CD8-positive, alpha-beta memory T cell (primary cell): ENCODE measurements around the gene PSME3IP1. TPM values are rescaled to one million over a fixed set of nuclear protein-coding genes. Genes with fewer than 3 reads are reported as not detected.
A peak's percentile ranks its signal among the peaks of the same experiment; 100 is the strongest.

Source experiments
- CTCF ChIA-PET: fragments of 350-600 bp; sonication (Branson Sonifier 250); formaldehyde crosslinking; loops from one replicate; lab custom pipeline; 2021; ENCODE audit warnings: antibody characterized with exemption; lab: Charles Lee
- POLR2A ChIA-PET: fragments of 350-600 bp; sonication (Branson Sonifier 250); formaldehyde crosslinking; loops from one replicate; lab custom pipeline; 2021; ENCODE audit warnings: antibody characterized with exemption; lab: Charles Lee
- DNase-seq, 5 donors: peaks; one replicate each; pipeline versions ENCODE4 v3.0.0 to v3.0.0-alpha.2; 2020 to 2022; ENCODE audit warnings: mixed read lengths in 1 of 5
- H3K27ac ChIP-seq: one replicate; pipeline ENCODE4 v1.7.0; 2013; ENCODE audit warnings: low read depth, mild to moderate bottlenecking, low read length, moderate library complexity
- H3K27me3 ChIP-seq: 2 replicates; pipeline ENCODE4 v1.7.0; 2013; ENCODE audit warnings: low read length, mild to moderate bottlenecking; ENCODE audit not compliant: insufficient read depth, poor library complexity, severe bottlenecking
- H3K36me3 ChIP-seq: 2 replicates; pipeline ENCODE4 v1.7.0; 2013; ENCODE audit warnings: mild to moderate bottlenecking, low read length, moderate library complexity; ENCODE audit not compliant: insufficient read depth
- H3K4me1 ChIP-seq: 2 replicates; pipeline ENCODE4 v1.7.0; 2013; ENCODE audit warnings: mild to moderate bottlenecking, low read length, moderate library complexity; ENCODE audit not compliant: insufficient read depth
- H3K4me3 ChIP-seq: 2 replicates; pipeline ENCODE4 v1.7.0; 2013; ENCODE audit warnings: mild to moderate bottlenecking, low read length
- H3K9me3 ChIP-seq: 2 replicates; pipeline ENCODE4 v1.7.0; 2013; ENCODE audit warnings: mild to moderate bottlenecking, low read length
- H3K27ac Mint-ChIP-seq, 8 donors: one replicate each; pipeline ENCODE4 v1.8.0; 2020 to 2021; ENCODE audit warnings: mixed read lengths in 8 of 8, mild to moderate bottlenecking in 6 of 8, inconsistent platforms in 3 of 8, moderate library complexity in 3 of 8
- H3K27me3 Mint-ChIP-seq, 2 donors: one replicate each; pipeline ENCODE4 v1.8.0; 2020 to 2021; ENCODE audit warnings: mixed read lengths in 2 of 2, mild to moderate bottlenecking in 1 of 2, moderate library complexity in 1 of 2
- H3K36me3 Mint-ChIP-seq, 3 donors: one replicate each; pipeline ENCODE4 v1.8.0; 2020 to 2021; ENCODE audit warnings: mixed read lengths in 3 of 3, inconsistent platforms in 1 of 3, mild to moderate bottlenecking in 1 of 3
- H3K4me1 Mint-ChIP-seq, 3 donors: one replicate each; pipeline ENCODE4 v1.8.0; 2020 to 2021; ENCODE audit warnings: mixed read lengths in 3 of 3, inconsistent platforms in 1 of 3, mild to moderate bottlenecking in 1 of 3
- H3K4me3 Mint-ChIP-seq, 7 donors: one replicate each; pipeline ENCODE4 v1.8.0; 2020 to 2021; ENCODE audit warnings: mixed read lengths in 7 of 7, mild to moderate bottlenecking in 6 of 7, moderate library complexity in 4 of 7, inconsistent platforms in 2 of 7
- H3K9me3 Mint-ChIP-seq, 5 donors: one replicate each; pipeline ENCODE4 v1.8.0; 2020 to 2022; ENCODE audit warnings: mixed read lengths in 5 of 5, mild to moderate bottlenecking in 3 of 5, moderate library complexity in 2 of 5, inconsistent platforms in 1 of 5
- polyA plus RNA-seq: library from polyadenylated mRNA; unstranded; fragments of 300-500 nt; fragmentation: Illumina TruSeq; gene quantifications from one replicate; pipeline ENCODE4 v1.2.3, GENCODE V29; 2021
- total RNA-seq, 2 experiments: library from RNA; stranded (reverse); gene quantifications; one replicate each; pipeline ENCODE4 v1.2.3, GENCODE V29; 2021

Gene PSME3IP1
- total and polyA plus RNA-seq, 3 experiments from 2014 or later: 62.3 to 111 (median 103) TPM

- POLR2A ChIA-PET: no interaction called here
- no peaks in the 10 kb centered on the region for H3K27me3 ChIP-seq
- H3K27ac ChIP-seq: no peak overlapping the region
- no peak for DNase-seq
- Mint-ChIP-seq H3K27ac (peak overlapping the region in 2 of 8 donors; percentile 40 to 75), H3K4me1 (peaks cover 3 to 16% (median 9%) of the 10 kb centered on the region in 3 donors), H3K27me3 (no peaks in the 10 kb centered on the region), H3K4me3 (no peak overlapping the region), H3K9me3 (no peaks in the 10 kb centered on the region), H3K36me3 (peaks cover 9 to 85% (median 31%) of the 10 kb centered on the region in 3 donors)
- no peaks in the 10 kb centered on the region for H3K9me3 ChIP-seq
- H3K4me1 ChIP-seq: peaks cover 13% of the 10 kb centered on the region
- no peak overlapping the region for H3K4me3 ChIP-seq
- H3K36me3 ChIP-seq: peaks cover 26% of the 10 kb centered on the region
- CTCF ChIA-PET: interaction anchor here (1.2 kb wide), 1 partner anchor 62 kb away, joined by 3 read pairs; no protein-coding TSS in a partner anchor
These were observed 30.0 kb downstream of the PSME3IP1 start for GRCh38 chr16:57155702-57156350.

GRCh38 chr16:57153841-57154240 is 32.0 kb downstream of the PSME3IP1 start:
- Histone ChIP-seq H3K27ac (no peak overlapping the region), H3K4me3 (no peak overlapping the region), H3K4me1 (peaks cover 13% of the 10 kb centered on the region), H3K36me3 (peaks cover 22% of the 10 kb centered on the region), H3K27me3 (no peaks in the 10 kb centered on the region), H3K9me3 (no peaks in the 10 kb centered on the region)
- H3K4me3 Mint-ChIP-seq: no peak overlapping the region
- no peaks in the 10 kb centered on the region for H3K9me3 Mint-ChIP-seq
- CTCF ChIA-PET: interaction anchor here (0.9 kb wide), 1 partner anchor 61 kb away, joined by 3 read pairs; the partner anchor contains the start of gene CPNE2
- peaks cover 1 to 16% (median 9%) of the 10 kb centered on the region in 3 donors for H3K4me1 Mint-ChIP-seq
- H3K27me3 Mint-ChIP-seq: no peaks in the 10 kb centered on the region
- DNase-seq: no peak
- H3K27ac Mint-ChIP-seq: peak overlapping the region in 2 of 8 donors; percentile 50 to 52
- peaks cover 9 to 76% (median 19%) of the 10 kb centered on the region in 3 donors for H3K36me3 Mint-ChIP-seq
- POLR2A ChIA-PET: no interaction called here

- H3K36me3 ChIP-seq: peaks cover 22% of the 10 kb centered on the region
These were observed 33.4 kb downstream of the PSME3IP1 start for GRCh38 chr16:57152096-57153093.

GRCh38 chr16:57151369-57151768 is 34.5 kb downstream of the PSME3IP1 start:
- Mint-ChIP-seq H3K4me3 (no peak overlapping the region), H3K36me3 (peaks cover 9 to 76% (median 13%) of the 10 kb centered on the region in 3 donors), H3K4me1 (peaks cover 0 to 20% (median 10%) of the 10 kb centered on the region in 3 donors), H3K27me3 (no peaks in the 10 kb centered on the region), H3K9me3 (no peaks in the 10 kb centered on the region), H3K27ac (peak overlapping the region in 4 of 8 donors; percentile 5 to 64 (median 55))
- H3K9me3 ChIP-seq: no peaks in the 10 kb centered on the region
- peaks cover 8% of the 10 kb centered on the region for H3K4me1 ChIP-seq
- CTCF ChIA-PET: interaction anchor here (1.0 to 2.5 kb wide), 2 partner anchors 58 to 67 kb away, joined by 3 to 9 read pairs; partner anchors contain the start of gene CPNE2
- no peak for DNase-seq
- POLR2A ChIA-PET: no interaction called here
- H3K27ac ChIP-seq: no peak overlapping the region
- H3K4me3 ChIP-seq: no peak overlapping the region
- H3K36me3 ChIP-seq: peaks cover 20% of the 10 kb centered on the region
- H3K27me3 ChIP-seq: no peaks in the 10 kb centered on the region

More at GRCh38 chr16:57152096-57153093, 33.4 kb downstream of the PSME3IP1 start:
- Mint-ChIP-seq H3K4me3 (no peak overlapping the region), H3K9me3 (no peaks in the 10 kb centered on the region), H3K27me3 (no peaks in the 10 kb centered on the region), H3K27ac (peak overlapping the region in 3 of 8 donors; percentile 64 to 82 (median 72)), H3K4me1 (peaks cover 0 to 23% (median 12%) of the 10 kb centered on the region in 3 donors), H3K36me3 (peaks cover 9 to 78% (median 16%) of the 10 kb centered on the region in 3 donors)
- H3K4me3 ChIP-seq: no peak overlapping the region
- CTCF ChIA-PET: interaction anchor here (0.9 to 2.5 kb wide), 3 partner anchors 60 to 68 kb away, joined by 3 to 9 read pairs (median 3); partner anchors contain the start of gene CPNE2
- POLR2A ChIA-PET: no interaction called here
- H3K9me3 ChIP-seq: no peaks in the 10 kb centered on the region
- no peak overlapping the region for H3K27ac ChIP-seq
- no peaks in the 10 kb centered on the region for H3K27me3 ChIP-seq
- H3K4me1 ChIP-seq: peaks cover 13% of the 10 kb centered on the region
- no peak for DNase-seq

- peaks cover 0 to 15% (median 10%) of the 10 kb centered on the region in 3 donors for H3K4me1 Mint-ChIP-seq
- H3K4me1 ChIP-seq: peaks cover 2% of the 10 kb centered on the region
- CTCF ChIA-PET: interaction anchor here (2.5 kb wide), 1 partner anchor 58 kb away, joined by 9 read pairs; the partner anchor contains the start of gene CPNE2
- POLR2A ChIA-PET: no interaction called here
- H3K36me3 ChIP-seq: peaks cover 16% of the 10 kb centered on the region
- peak overlapping the region in 6 of 8 donors; percentile 46 to 89 (median 60) for H3K27ac Mint-ChIP-seq
- peaks cover 9 to 71% (median 13%) of the 10 kb centered on the region in 3 donors for H3K36me3 Mint-ChIP-seq
- H3K4me3 Mint-ChIP-seq: no peak overlapping the region
- H3K4me3 ChIP-seq: no peak overlapping the region
- no peak overlapping the region for H3K27ac ChIP-seq
- H3K27me3 Mint-ChIP-seq: no peaks in the 10 kb centered on the region
- no peaks in the 10 kb centered on the region for H3K9me3 Mint-ChIP-seq
- no peak for DNase-seq
- H3K27me3 ChIP-seq: no peaks in the 10 kb centered on the region
- H3K9me3 ChIP-seq: no peaks in the 10 kb centered on the region
These were observed 35.0 kb downstream of the PSME3IP1 start for GRCh38 chr16:57150682-57151330.

GRCh38 chr16:57149391-57149790 is 36.4 kb downstream of the PSME3IP1 start:
- H3K36me3 Mint-ChIP-seq: peaks cover 9 to 63% (median 13%) of the 10 kb centered on the region in 3 donors
- no peak for DNase-seq
- H3K36me3 ChIP-seq: peaks cover 16% of the 10 kb centered on the region
- H3K27ac Mint-ChIP-seq: peak overlapping the region in 2 of 8 donors; percentile 23 to 50
- no peaks in the 10 kb centered on the region for H3K9me3 Mint-ChIP-seq
- ChIA-PET POLR2A (no interaction called here), CTCF (no interaction called here)
- peaks cover 4% of the 10 kb centered on the region for H3K4me1 ChIP-seq
- H3K27me3 ChIP-seq: no peaks in the 10 kb centered on the region
- no peak overlapping the region for H3K27ac ChIP-seq
- no peaks in the 10 kb centered on the region for H3K9me3 ChIP-seq
- no peaks in the 10 kb centered on the region for H3K27me3 Mint-ChIP-seq
- H3K4me1 Mint-ChIP-seq: peaks cover 0 to 15% (median 12%) of the 10 kb centered on the region in 3 donors
- H3K4me3 ChIP-seq: no peak overlapping the region
- H3K4me3 Mint-ChIP-seq: no peak overlapping the region

- ChIA-PET POLR2A (no interaction called here), CTCF (no interaction called here)
- Mint-ChIP-seq H3K27ac (peak overlapping the region in 6 of 8 donors; percentile 23 to 94 (median 66)), H3K9me3 (no peaks in the 10 kb centered on the region), H3K36me3 (peaks cover 4 to 54% (median 7%) of the 10 kb centered on the region in 3 donors), H3K4me1 (peaks cover 0 to 15% (median 12%) of the 10 kb centered on the region in 3 donors), H3K4me3 (no peak overlapping the region), H3K27me3 (no peaks in the 10 kb centered on the region)
- Histone ChIP-seq H3K9me3 (no peaks in the 10 kb centered on the region), H3K4me1 (peaks cover 13% of the 10 kb centered on the region), H3K27me3 (no peaks in the 10 kb centered on the region), H3K36me3 (peaks cover 7% of the 10 kb centered on the region), H3K27ac (no peak overlapping the region), H3K4me3 (no peak overlapping the region)
- no peak for DNase-seq
These were observed 37.4 kb downstream of the PSME3IP1 start for GRCh38 chr16:57148481-57148880.
